HFFc6 (cell line): ENCODE results near the gene SSB. TPM values are rescaled to one million over a fixed set of nuclear protein-coding genes. Genes with fewer than 3 reads are reported as not detected.
"Not testable (repeated sequence)": the region's sequence is repeated elsewhere in the genome, so short reads cannot be mapped to it uniquely, and the experiment has no call there.

Experiments used
- DNase-seq: peaks from one replicate; pipeline ENCODE4 v3.0.0-alpha.2; 2018
- H3K27ac Mint-ChIP-seq: 2 replicates; pipeline ENCODE4 v1.8.0; 2020; ENCODE audit warnings: mild to moderate bottlenecking, mixed read lengths
- H3K27me3 Mint-ChIP-seq: 2 replicates; pipeline ENCODE4 v1.8.0; 2021; ENCODE audit warnings: mild to moderate bottlenecking, moderate library complexity, mixed read lengths; ENCODE audit not compliant: insufficient read depth
- H3K36me3 Mint-ChIP-seq: 2 replicates; pipeline ENCODE4 v1.8.0; 2021; ENCODE audit warnings: low read depth, mixed read lengths
- H3K4me1 Mint-ChIP-seq: 2 replicates; pipeline ENCODE4 v1.8.0; 2020; ENCODE audit warnings: low read depth, mixed read lengths
- H3K4me3 Mint-ChIP-seq: 2 replicates; pipeline ENCODE4 v1.8.0; 2020; ENCODE audit warnings: mild to moderate bottlenecking, moderate library complexity, mixed read lengths
- H3K9me3 Mint-ChIP-seq: 2 replicates; pipeline ENCODE4 v1.8.0; 2020; ENCODE audit warnings: mild to moderate bottlenecking, mixed read lengths
- total RNA-seq, 6 experiments: library from RNA; stranded (reverse); fragmentation: NEBNext Ultra II Directional; extraction: Animal tissue kit (Norgen Biotek cat#: 25700); gene quantifications; 2 replicates in 1 of 6; 3 replicates in 5 of 6; pipeline ENCODE4 v1.2.3, GENCODE V29; 2021
- TF ChIP-seq, protein P1 (sequence below): fragments of 200-600 bp; sonication (generic); IDR thresholded peaks from 2 replicates; pipeline ENCODE4 v1.5.0; 2021; ENCODE audit warnings: antibody characterized with exemption, mild to moderate bottlenecking

The SSB gene
- total RNA-seq, 6 experiments from 2014 or later = 141 to 176 (median 160) TPM

DNA sequence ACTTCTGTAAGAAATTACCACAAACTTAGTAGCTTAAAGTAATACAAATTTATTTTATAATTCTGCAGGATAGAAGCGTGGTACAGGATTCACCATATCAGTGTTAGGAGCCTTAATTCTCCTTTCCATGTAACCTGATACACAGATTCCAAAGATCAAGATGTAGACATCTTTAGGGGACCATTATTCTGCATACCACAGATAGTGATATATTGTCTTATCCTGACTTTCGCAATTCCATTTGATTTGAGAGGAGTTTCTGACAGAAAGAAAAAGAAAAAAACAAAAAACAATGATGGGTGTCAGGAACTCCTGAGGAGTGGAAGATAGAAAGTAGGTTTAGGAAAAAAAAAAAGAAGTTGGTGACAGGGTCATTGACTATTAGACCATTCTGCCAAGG is 40.9 kb upstream of the SSB start:
- no peaks in the 10 kb centered on the region; the same call in 1 of the 2 replicates for H3K27me3 Mint-ChIP-seq
- H3K36me3 Mint-ChIP-seq = no peaks in the 10 kb centered on the region
- TF ChIP-seq, protein P1, sequence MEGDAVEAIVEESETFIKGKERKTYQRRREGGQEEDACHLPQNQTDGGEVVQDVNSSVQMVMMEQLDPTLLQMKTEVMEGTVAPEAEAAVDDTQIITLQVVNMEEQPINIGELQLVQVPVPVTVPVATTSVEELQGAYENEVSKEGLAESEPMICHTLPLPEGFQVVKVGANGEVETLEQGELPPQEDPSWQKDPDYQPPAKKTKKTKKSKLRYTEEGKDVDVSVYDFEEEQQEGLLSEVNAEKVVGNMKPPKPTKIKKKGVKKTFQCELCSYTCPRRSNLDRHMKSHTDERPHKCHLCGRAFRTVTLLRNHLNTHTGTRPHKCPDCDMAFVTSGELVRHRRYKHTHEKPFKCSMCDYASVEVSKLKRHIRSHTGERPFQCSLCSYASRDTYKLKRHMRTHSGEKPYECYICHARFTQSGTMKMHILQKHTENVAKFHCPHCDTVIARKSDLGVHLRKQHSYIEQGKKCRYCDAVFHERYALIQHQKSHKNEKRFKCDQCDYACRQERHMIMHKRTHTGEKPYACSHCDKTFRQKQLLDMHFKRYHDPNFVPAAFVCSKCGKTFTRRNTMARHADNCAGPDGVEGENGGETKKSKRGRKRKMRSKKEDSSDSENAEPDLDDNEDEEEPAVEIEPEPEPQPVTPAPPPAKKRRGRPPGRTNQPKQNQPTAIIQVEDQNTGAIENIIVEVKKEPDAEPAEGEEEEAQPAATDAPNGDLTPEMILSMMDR = no peak
- DNase-seq = no peak
- no peak overlapping the region for H3K27ac Mint-ChIP-seq
- H3K4me3 Mint-ChIP-seq = no peak overlapping the region
- H3K9me3 Mint-ChIP-seq = no peaks in the 10 kb centered on the region
- no peaks in the 10 kb centered on the region for H3K4me1 Mint-ChIP-seq

DNA sequence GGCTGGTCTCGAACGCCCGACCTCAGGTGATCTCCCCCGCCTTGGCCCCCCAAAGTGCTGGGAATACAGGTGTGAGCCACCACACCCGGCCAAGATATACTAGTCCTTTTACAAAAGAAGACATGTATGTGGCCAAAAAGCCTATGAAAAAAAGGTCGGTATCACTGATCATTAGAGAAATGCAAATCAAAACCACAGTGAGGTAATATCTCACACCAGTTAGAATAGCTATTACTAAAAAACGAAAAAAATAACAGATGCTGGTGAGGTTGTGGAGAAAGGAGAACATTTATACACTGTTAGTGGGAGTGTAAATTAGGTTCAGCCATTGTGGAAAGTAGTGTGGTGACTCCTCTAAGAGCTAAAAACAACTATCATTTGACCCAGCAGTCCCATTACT is 38.7 kb upstream of the SSB start:
- Mint-ChIP-seq H3K36me3 (no peaks in the 10 kb centered on the region), H3K9me3 (no peaks in the 10 kb centered on the region)

DNA sequence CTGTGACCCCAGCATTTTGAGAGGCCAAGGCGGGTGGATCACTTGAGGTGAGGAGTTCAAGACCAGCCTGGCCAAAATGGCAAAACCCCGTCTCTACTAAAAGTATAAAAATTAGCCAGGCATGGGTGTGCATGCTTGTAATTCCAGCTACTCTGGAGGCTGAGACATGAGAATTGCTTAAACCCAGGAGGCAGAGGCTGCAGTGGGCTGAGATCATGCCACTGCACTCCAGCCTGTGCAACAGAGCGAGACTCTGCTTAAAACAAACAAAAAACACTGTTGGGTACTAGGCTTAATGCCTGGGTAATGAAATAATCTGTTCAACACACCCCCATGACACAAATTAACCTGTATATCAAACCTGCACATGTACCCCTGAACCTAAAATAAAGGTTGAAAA is 37.9 kb upstream of the SSB start:
- H3K9me3 Mint-ChIP-seq, H3K4me1 Mint-ChIP-seq, DNase-seq, H3K27ac Mint-ChIP-seq, H3K36me3 Mint-ChIP-seq, H3K4me3 Mint-ChIP-seq, H3K27me3 Mint-ChIP-seq: not testable (repeated sequence)

More for the DNA sequence above, 38.7 kb upstream of the SSB start:
- TF ChIP-seq, protein P1 = no peak
- Mint-ChIP-seq H3K27ac (no peak overlapping the region), H3K4me1 (no peaks in the 10 kb centered on the region), H3K4me3 (no peak overlapping the region), H3K27me3 (no peaks in the 10 kb centered on the region; the same call in 1 of the 2 replicates)
- no peak for DNase-seq

DNA sequence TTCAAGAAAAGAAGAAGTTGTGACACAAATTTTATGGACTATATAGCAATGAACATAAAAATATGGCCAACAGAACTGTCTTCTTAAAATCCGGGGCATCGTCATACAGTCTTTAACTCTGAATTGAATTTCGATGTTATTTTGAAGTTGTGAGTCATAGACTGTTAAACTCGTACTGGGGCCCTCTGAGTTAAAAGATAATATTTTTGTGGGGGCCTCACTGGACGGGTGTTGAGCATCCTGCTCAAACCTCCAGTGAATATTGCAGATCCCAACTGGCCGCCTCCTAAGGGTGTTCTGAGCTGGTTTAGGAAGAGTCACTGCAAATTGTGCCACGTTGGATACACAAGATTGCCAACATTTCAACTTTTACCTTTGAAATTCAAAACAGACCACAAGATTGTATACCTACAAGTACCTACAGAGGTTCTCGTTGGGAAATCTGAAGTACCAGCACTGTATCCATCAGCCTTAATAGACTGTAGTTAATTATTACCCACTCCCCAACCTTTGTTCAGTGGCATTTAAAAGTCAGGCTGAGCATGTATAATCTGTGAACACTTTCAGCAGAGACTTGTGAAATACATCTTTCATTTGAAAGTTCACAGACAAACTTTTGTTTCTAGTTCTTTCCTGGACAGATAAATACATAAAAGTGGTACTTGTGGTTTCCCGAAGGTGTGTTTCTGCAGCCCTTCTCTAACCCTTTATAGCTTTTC is 37.3 kb upstream of the SSB start:
- DNase-seq = no peak
- Mint-ChIP-seq H3K36me3 (no peaks in the 10 kb centered on the region), H3K4me3 (no peak overlapping the region), H3K27me3 (no peaks in the 10 kb centered on the region; the same call in 1 of the 2 replicates), H3K9me3 (no peaks in the 10 kb centered on the region), H3K27ac (no peak overlapping the region), H3K4me1 (no peaks in the 10 kb centered on the region)
- TF ChIP-seq, protein P1 = no peak

DNA sequence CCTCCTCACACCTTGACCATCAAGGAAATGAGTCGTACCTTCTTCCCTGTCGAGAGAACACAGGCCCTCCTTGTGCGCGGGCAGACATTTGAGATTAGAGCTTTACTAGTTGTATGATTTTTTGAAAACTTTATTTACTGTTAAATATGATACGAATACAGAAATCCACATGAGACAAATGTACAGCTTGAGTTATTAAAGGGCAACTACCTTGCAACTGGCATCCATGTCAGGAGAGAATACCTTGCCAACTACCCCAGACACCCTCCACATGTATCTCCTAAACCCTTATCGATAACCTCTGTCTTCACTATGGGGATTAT is 36.7 kb upstream of the SSB start:
- no peak for DNase-seq
- H3K4me3 Mint-ChIP-seq = no peak overlapping the region
- H3K9me3 Mint-ChIP-seq = no peaks in the 10 kb centered on the region
- H3K27ac Mint-ChIP-seq = no peak overlapping the region
- H3K4me1 Mint-ChIP-seq = no peaks in the 10 kb centered on the region
- TF ChIP-seq, protein P1 = no peak
- H3K27me3 Mint-ChIP-seq = no peaks in the 10 kb centered on the region; the same call in 1 of the 2 replicates
- no peaks in the 10 kb centered on the region for H3K36me3 Mint-ChIP-seq

DNA sequence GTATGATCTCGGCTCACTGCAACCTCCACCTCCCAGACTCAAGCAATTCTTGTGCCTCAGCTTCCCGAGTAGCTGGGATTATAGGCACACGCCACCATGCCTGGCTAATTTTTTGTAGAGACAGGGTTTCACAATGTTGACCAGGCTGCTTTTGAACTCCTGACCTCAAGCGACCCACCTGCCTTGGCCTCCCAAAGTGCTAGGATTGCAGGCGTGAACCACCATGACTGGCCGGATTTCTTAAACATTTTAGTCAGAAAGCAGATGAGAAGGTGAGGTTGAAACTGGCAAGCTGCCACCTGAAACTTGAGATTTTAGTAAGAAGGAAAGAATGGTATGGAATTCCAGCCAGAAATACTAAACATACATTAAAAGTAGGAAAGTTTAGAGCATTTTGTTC is 33.1 kb upstream of the SSB start:
- Mint-ChIP-seq H3K36me3 (no peaks in the 10 kb centered on the region), H3K4me1 (no peaks in the 10 kb centered on the region), H3K27ac (no peak overlapping the region), H3K4me3 (no peak overlapping the region), H3K9me3 (no peaks in the 10 kb centered on the region), H3K27me3 (peaks cover 4% of the 10 kb centered on the region; the same call in 1 of the 2 replicates)
- TF ChIP-seq, protein P1 = no peak
- no peak for DNase-seq
